Measurements from ENCODE around the gene PTPN4.
"Not testable (repeated sequence)": the region's sequence is repeated elsewhere in the genome, so short reads cannot be mapped to it uniquely, and the experiment has no call there.

The PTPN4 gene

GRCh38 chr2:119950966-119951365, 191.2 kb downstream of the PTPN4 start:
- DNase-seq = no peak

- no peak for DNase-seq
These were observed 199.0 kb downstream of the PTPN4 start for GRCh38 chr2:119958670-119959268.

GRCh38 chr2:119960821-119961220, 201.1 kb downstream of the PTPN4 start:
- DNase-seq = no peak

- no peak for DNase-seq
These were observed 222.2 kb downstream of the PTPN4 start for GRCh38 chr2:119981896-119982295.

- no peak for DNase-seq
These were observed 222.8 kb downstream of the PTPN4 start for GRCh38 chr2:119982506-119982905.

GRCh38 chr2:119983108-119983507, 223.4 kb downstream of the PTPN4 start:
- no peak for DNase-seq

GRCh38 chr2:119996148-119996547, 236.4 kb downstream of the PTPN4 start:
- DNase-seq = no peak

GRCh38 chr2:119996896-119997891, 237.5 kb downstream of the PTPN4 start:
- DNase-seq = not testable (repeated sequence)

GRCh38 chr2:120001471-120001870, 241.7 kb downstream of the PTPN4 start:
- DNase-seq = no peak

GRCh38 chr2:120004254-120004653, 244.5 kb downstream of the PTPN4 start:
- no peak for DNase-seq

GRCh38 chr2:120005834-120006521, 246.3 kb downstream of the PTPN4 start:
- no peak for DNase-seq

- DNase-seq = no peak
These were observed 248.1 kb downstream of the PTPN4 start for GRCh38 chr2:120007851-120008250.

- DNase-seq = no peak
These were observed 252.6 kb downstream of the PTPN4 start for GRCh38 chr2:120012363-120012762.

GRCh38 chr2:120012771-120013596, 253.3 kb downstream of the PTPN4 start, which contains the start of gene EPB41L5:
TSS of gene EPB41L5 (plus strand) at chr2:120013077. CDS start at chr2:120019085, 6,008 bp downstream.
- peak; percentile 70 for DNase-seq

GRCh38 chr2:120013597-120014223, 254.0 kb downstream of the PTPN4 start:
- no peak for DNase-seq

GRCh38 chr2:120014226-120014980, 254.7 kb downstream of the PTPN4 start:
- DNase-seq = no peak

GRCh38 chr2:120016800-120017199, 257.1 kb downstream of the PTPN4 start:
- DNase-seq = no peak

- no peak for DNase-seq
These were observed 257.5 kb downstream of the PTPN4 start for GRCh38 chr2:120017201-120017600.

- DNase-seq = no peak
These were observed 258.8 kb downstream of the PTPN4 start for GRCh38 chr2:120018549-120018948.

GRCh38 chr2:120020554-120020953, 260.8 kb downstream of the PTPN4 start:
- no peak for DNase-seq

GRCh38 chr2:120022505-120022904, 262.8 kb downstream of the PTPN4 start:
- not testable (repeated sequence) for DNase-seq
